ENCODE results near the gene KDM4C.

GRCh38 chr9:7140401-7140800 lies 382.6 kb downstream of the KDM4C start:
- TF ChIP-seq CEBPB (IDR thresholded peaks at IDR 0.05) (no peak), EP300 (IDR thresholded peaks at IDR 0.05; ENCODE audit: borderline replicate concordance) (no peak), NFIC (IDR thresholded peaks at IDR 0.05) (no peak), MAX (IDR thresholded peaks at IDR 0.05) (no peak), TAF1 (IDR thresholded peaks at IDR 0.05; ENCODE audit: low read depth) (no peak), REST (IDR thresholded peaks at IDR 0.05; ENCODE audit: low read depth) (no peak), RAD21 (IDR thresholded peaks at IDR 0.05; ENCODE audit: low read depth) (no peak), USF1 (IDR thresholded peaks at IDR 0.05) (no peak)
